RWPE2 (cell line): ENCODE results near the gene ARHGAP26.

ENCODE experiments used
- ATAC-seq: fragments of 200-7000 bp; cut with Tn5 transposase; 3 replicates; pipeline ENCODE4 v1.9.1; 2021; ENCODE audit warnings: low read depth
- DNase-seq: peaks from one replicate; pipeline ENCODE4 v3.0.0-alpha.2; 2020; ENCODE audit warnings: low spot score
- H3K27ac ChIP-seq: fragments of 450-650 bp; 2 replicates; pipeline ENCODE4 v1.5.1; 2017; ENCODE audit warnings: mild to moderate bottlenecking; ENCODE audit not compliant: poor library complexity, severe bottlenecking
- H3K27me3 ChIP-seq: fragments of 250-450 bp; sonication (Bioruptor Pico); 2 replicates; pipeline ENCODE4 v1.5.1; 2021; ENCODE audit warnings: mild to moderate bottlenecking, moderate library complexity; ENCODE audit not compliant: insufficient read depth, poor library complexity, severe bottlenecking
- H3K36me3 ChIP-seq: fragments of 250-450 bp; sonication (Bioruptor Pico); 2 replicates; pipeline ENCODE4 v1.5.1; 2020; ENCODE audit warnings: low read depth, mild to moderate bottlenecking, moderate library complexity
- H3K4me1 ChIP-seq: fragments of 250-450 bp; sonication (Bioruptor Pico); 2 replicates; pipeline ENCODE4 v1.5.1; 2021; ENCODE audit warnings: mild to moderate bottlenecking, moderate library complexity; ENCODE audit not compliant: insufficient read depth, poor library complexity, severe bottlenecking
- H3K4me3 ChIP-seq: fragments of 250-450 bp; sonication (Bioruptor Pico); 2 replicates; pipeline ENCODE4 v1.5.1; 2021; ENCODE audit warnings: mild to moderate bottlenecking, moderate library complexity; ENCODE audit not compliant: severe bottlenecking
- H3K9me3 ChIP-seq: fragments of 250-450 bp; sonication (Bioruptor Pico); 2 replicates; pipeline ENCODE4 v1.5.1; 2021; ENCODE audit warnings: mild to moderate bottlenecking, moderate library complexity; ENCODE audit not compliant: severe bottlenecking
- TF ChIP-seq, protein P1 (sequence below): fragments of 450-650 bp; IDR thresholded peaks from one replicate; pipeline ENCODE4 v1.5.1; 2017; ENCODE audit warnings: mild to moderate bottlenecking, moderate library complexity; ENCODE audit not compliant: poor library complexity, severe bottlenecking

Gene ARHGAP26

GRCh38 chr5:143063175-143063970, 293.2 kb downstream of the ARHGAP26 start:
- Histone ChIP-seq H3K9me3 (no peaks in the 10 kb centered on the region), H3K27ac (peak overlapping the region; percentile 97), H3K27me3 (no peaks in the 10 kb centered on the region), H3K4me1 (peaks cover 57% of the 10 kb centered on the region), H3K36me3 (no peaks in the 10 kb centered on the region), H3K4me3 (no peak overlapping the region)
- TF ChIP-seq, protein P1, sequence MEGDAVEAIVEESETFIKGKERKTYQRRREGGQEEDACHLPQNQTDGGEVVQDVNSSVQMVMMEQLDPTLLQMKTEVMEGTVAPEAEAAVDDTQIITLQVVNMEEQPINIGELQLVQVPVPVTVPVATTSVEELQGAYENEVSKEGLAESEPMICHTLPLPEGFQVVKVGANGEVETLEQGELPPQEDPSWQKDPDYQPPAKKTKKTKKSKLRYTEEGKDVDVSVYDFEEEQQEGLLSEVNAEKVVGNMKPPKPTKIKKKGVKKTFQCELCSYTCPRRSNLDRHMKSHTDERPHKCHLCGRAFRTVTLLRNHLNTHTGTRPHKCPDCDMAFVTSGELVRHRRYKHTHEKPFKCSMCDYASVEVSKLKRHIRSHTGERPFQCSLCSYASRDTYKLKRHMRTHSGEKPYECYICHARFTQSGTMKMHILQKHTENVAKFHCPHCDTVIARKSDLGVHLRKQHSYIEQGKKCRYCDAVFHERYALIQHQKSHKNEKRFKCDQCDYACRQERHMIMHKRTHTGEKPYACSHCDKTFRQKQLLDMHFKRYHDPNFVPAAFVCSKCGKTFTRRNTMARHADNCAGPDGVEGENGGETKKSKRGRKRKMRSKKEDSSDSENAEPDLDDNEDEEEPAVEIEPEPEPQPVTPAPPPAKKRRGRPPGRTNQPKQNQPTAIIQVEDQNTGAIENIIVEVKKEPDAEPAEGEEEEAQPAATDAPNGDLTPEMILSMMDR, result no peak
- no peak for ATAC-seq
- DNase-seq, result no peak

- TF ChIP-seq, protein P1, result no peak
- peak overlapping the region; percentile 97 for H3K27ac ChIP-seq
- no peak overlapping the region for H3K4me3 ChIP-seq
- peak; percentile 10; the same call in 2 of the 3 replicates for ATAC-seq
- no peaks in the 10 kb centered on the region for H3K27me3 ChIP-seq
- no peaks in the 10 kb centered on the region for H3K36me3 ChIP-seq
- no peak for DNase-seq
- no peaks in the 10 kb centered on the region for H3K9me3 ChIP-seq
- H3K4me1 ChIP-seq, result peaks cover 57% of the 10 kb centered on the region
Measured at GRCh38 chr5:143064218-143064641, 294.1 kb downstream of the ARHGAP26 start.

GRCh38 chr5:143064676-143065075, 294.5 kb downstream of the ARHGAP26 start:
- Histone ChIP-seq H3K36me3 (no peaks in the 10 kb centered on the region), H3K9me3 (no peaks in the 10 kb centered on the region), H3K4me1 (peaks cover 53% of the 10 kb centered on the region), H3K27me3 (no peaks in the 10 kb centered on the region), H3K27ac (peak overlapping the region; percentile 97), H3K4me3 (no peak overlapping the region)
- TF ChIP-seq, protein P1, result no peak
- DNase-seq (no peak), ATAC-seq (no peak)

- Histone ChIP-seq H3K4me1 (peaks cover 46% of the 10 kb centered on the region), H3K4me3 (no peak overlapping the region), H3K27me3 (no peaks in the 10 kb centered on the region), H3K27ac (peak overlapping the region; percentile 97), H3K9me3 (no peaks in the 10 kb centered on the region), H3K36me3 (no peaks in the 10 kb centered on the region)
- TF ChIP-seq, protein P1, result no peak
- peak; percentile 6; the same call in 1 of the 3 replicates for ATAC-seq
- no peak for DNase-seq
Measured at GRCh38 chr5:143065185-143065965, 295.2 kb downstream of the ARHGAP26 start.
